ENCODE data around the gene ARFIP1.
"Not testable (repeated sequence)": the region's sequence is repeated elsewhere in the genome, so short reads cannot be mapped to it uniquely, and the experiment has no call there.

ARFIP1 gene

DNA sequence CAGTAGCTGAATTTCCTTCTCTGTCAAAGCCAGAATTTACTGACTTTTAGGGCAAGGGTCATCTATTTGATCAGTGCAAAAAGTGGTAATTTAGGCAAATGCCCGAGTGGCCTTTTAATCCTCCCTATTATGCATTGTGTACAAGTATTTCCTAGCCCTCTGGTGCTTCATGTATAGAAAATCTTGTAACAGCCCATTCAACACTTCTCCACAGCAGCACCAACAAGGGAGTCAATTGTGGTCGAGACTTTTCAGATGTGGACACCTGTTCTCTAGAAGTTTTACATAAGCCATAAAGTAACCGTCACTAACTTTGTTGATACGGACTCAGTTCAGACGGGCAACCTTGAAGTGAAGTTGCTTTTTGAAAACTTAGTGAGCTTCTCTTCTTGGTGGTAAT, 105.4 kb downstream of the ARFIP1 start:
- no peak for DNase-seq (ENCODE audit: low read depth)
- TF ChIP-seq, protein P1, sequence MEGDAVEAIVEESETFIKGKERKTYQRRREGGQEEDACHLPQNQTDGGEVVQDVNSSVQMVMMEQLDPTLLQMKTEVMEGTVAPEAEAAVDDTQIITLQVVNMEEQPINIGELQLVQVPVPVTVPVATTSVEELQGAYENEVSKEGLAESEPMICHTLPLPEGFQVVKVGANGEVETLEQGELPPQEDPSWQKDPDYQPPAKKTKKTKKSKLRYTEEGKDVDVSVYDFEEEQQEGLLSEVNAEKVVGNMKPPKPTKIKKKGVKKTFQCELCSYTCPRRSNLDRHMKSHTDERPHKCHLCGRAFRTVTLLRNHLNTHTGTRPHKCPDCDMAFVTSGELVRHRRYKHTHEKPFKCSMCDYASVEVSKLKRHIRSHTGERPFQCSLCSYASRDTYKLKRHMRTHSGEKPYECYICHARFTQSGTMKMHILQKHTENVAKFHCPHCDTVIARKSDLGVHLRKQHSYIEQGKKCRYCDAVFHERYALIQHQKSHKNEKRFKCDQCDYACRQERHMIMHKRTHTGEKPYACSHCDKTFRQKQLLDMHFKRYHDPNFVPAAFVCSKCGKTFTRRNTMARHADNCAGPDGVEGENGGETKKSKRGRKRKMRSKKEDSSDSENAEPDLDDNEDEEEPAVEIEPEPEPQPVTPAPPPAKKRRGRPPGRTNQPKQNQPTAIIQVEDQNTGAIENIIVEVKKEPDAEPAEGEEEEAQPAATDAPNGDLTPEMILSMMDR (IDR thresholded peaks at IDR 0.05; ENCODE audit: insufficient read depth, low read depth, low read length, missing control alignments): no peak

DNA sequence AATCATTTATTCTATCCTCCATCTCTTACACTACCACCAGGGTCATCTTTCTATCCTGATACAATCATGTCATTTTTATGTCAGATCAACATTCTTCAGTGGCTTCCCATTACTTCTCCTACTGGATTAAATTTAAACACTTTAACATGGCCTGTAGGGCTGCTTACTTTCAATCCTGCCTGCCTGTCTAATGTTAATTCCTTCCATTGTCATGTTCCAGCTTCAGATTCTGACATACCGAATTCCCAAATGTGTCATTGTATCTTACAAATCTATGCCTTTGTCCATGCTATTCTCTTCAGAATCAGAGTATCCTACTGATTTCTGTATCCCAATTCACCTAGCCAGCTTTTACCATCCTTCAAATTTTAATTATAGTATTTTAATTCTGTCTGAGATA, 106.4 kb downstream of the ARFIP1 start:
- no peak overlapping the region for H3K4me3 ChIP-seq (ENCODE audit: low read depth, low read length)
- TF ChIP-seq, protein P1 (IDR thresholded peaks at IDR 0.05; ENCODE audit: insufficient read depth, low read depth, low read length, missing control alignments): no peak
- DNase-seq (ENCODE audit: low read depth): no peak

More for the DNA sequence above, 105.4 kb downstream of the ARFIP1 start:
- no peak overlapping the region for H3K4me3 ChIP-seq (ENCODE audit: low read depth, low read length)

DNA sequence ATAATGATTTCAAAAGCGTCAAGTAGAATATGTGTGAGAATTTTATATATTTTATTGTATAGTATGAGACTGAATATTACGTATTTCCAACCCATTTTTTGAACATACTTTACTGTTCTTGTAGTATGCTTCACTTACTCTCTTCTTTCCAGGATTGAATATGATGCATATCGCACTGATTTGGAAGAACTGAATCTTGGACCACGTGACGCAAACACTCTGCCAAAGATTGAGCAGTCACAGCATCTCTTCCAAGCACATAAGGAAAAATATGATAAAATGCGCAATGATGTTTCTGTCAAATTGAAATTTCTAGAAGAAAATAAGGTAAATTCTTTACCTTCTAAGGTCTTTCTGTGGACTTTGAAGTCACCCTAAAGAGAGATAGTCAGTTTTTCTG, 108.2 kb downstream of the ARFIP1 start:
- TF ChIP-seq, protein P1 (IDR thresholded peaks at IDR 0.05; ENCODE audit: insufficient read depth, low read depth, low read length, missing control alignments): no peak
- DNase-seq (ENCODE audit: low read depth): no peak
- no peak overlapping the region for H3K4me3 ChIP-seq (ENCODE audit: low read depth, low read length)

DNA sequence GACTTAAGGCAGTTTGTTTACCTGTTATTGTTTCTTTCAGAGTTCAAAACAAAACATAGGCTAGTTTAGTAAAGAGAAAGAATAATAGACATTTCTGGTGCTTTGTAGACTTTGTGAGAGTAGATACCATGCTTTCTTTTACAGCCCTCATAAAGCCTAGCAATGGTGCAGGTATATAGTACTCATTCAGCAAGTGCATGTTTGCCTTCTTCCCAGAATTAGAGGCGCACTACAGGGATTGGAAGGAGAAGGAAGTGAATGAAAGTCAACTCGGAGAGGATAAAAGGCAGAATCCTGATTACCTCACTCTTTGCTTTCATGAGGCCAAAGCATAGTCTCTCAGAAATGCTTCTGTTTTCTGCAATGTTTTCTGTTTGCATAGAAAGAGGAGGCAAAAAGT, 113.2 kb downstream of the ARFIP1 start:
- H3K4me3 ChIP-seq (ENCODE audit: low read depth, low read length): no peak overlapping the region
- TF ChIP-seq, protein P1 (IDR thresholded peaks at IDR 0.05; ENCODE audit: insufficient read depth, low read depth, low read length, missing control alignments): no peak

DNA sequence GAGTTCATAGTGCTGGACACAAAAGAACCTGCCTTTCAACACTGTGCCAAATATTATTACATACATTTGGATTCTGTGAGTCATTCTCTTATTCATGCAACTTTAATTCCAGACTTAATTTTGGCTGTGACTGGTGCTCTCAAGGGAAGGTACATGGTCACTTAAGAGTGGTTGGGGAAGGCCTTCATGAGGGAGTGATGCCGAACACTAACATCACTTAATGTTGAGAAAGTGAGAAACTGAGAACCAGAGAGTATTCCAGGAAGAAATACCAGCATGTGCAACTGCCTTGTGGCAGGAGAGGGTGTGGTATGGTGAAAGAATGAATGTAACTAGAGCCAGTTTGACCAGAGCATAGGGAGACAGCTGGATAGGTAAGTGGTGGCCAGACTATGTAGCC, 114.9 kb downstream of the ARFIP1 start:
- TF ChIP-seq, protein P1 (IDR thresholded peaks at IDR 0.05; ENCODE audit: insufficient read depth, low read depth, low read length, missing control alignments): no peak
- DNase-seq (ENCODE audit: low read depth): no peak
- no peak overlapping the region for H3K4me3 ChIP-seq (ENCODE audit: low read depth, low read length)

More for the DNA sequence above, 113.2 kb downstream of the ARFIP1 start:
- DNase-seq (ENCODE audit: low read depth): no peak

DNA sequence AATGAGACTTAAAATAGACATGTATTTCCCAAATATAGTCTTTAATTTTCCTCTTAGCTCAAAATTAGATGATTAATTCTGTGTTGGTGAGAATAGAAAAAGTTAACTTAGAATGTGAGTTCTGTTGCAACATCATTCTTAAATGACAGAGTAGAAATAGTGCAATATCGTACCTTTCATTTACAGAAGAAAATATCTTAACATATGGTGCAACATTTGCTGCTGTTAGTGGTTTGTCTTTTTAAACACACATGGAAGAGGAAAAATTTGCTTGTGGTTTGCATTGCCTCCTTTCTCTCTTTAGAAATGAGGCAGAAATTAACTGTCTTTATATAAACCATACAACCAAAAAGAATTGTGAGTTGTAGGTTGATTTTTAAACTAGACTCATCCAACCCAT, 117.1 kb downstream of the ARFIP1 start:
- no peak overlapping the region for H3K4me3 ChIP-seq (ENCODE audit: low read depth, low read length)
- TF ChIP-seq, protein P1 (IDR thresholded peaks at IDR 0.05; ENCODE audit: insufficient read depth, low read depth, low read length, missing control alignments): no peak
- DNase-seq (ENCODE audit: low read depth): no peak

DNA sequence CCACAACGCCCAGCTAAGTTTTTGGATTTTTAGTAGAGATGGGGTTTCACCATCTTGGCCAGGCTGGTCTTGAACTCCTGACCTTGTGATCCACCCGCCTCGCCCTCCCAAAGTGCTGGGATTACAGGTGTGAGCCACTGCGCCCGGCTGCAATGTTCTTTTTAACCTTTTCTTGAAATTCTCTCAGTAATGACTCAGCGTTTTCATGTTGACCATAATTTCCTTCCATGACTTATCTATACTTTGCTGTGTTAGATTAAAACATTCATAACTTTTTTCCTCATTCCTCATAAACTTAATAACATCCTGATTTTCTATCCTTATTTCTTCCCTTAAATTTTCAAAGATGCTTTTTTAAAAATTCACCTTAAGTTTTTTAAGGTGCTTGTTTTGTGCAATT, 118.4 kb downstream of the ARFIP1 start:
- DNase-seq (ENCODE audit: low read depth); H3K4me3 ChIP-seq (ENCODE audit: low read depth, low read length): not testable (repeated sequence)

Data from GM12865 (cell line).